ENCODE results near the gene TATDN2.

Gene TATDN2

DNA sequence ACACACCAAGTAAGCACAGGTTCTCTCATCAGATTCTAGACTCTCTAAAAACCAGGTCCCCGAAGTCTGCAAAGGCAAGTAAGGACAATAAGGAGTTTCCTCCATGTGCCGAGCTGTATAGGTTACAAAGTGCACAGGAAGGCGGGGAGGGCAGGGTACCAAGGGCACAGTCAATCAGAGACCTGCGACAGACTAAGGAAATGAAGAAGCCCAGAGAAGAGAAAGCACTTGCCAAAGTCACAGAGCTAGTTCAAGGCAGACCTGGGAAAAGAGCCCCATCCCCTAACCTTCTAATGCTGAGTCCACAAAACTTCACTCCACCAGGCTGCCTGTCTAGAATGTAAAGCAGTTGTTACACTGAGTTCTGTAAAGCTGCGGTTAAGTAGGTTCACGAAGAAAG, 71.0 kb downstream of the TATDN2 start:
- TF ChIP-seq ZNF70 (CRISPR knock-in tag; IDR thresholded peaks at IDR 0.05) (no peak), SNAI2 (CRISPR knock-in tag; IDR thresholded peaks at IDR 0.05) (no peak), PPARA (CRISPR knock-in tag; IDR thresholded peaks at IDR 0.05; ENCODE audit: borderline replicate concordance) (no peak), ZNF565 (CRISPR knock-in tag; conservative IDR thresholded peaks at IDR 0.05; ENCODE audit: low read depth) (no peak), GLIS3 (CRISPR knock-in tag; IDR thresholded peaks at IDR 0.05) (no peak), BACH2 (CRISPR knock-in tag; IDR thresholded peaks at IDR 0.05; ENCODE audit: borderline replicate concordance) (no peak), ZFP3 (CRISPR knock-in tag; IDR thresholded peaks at IDR 0.05) (no peak)
- TF ChIP-seq, protein P1, sequence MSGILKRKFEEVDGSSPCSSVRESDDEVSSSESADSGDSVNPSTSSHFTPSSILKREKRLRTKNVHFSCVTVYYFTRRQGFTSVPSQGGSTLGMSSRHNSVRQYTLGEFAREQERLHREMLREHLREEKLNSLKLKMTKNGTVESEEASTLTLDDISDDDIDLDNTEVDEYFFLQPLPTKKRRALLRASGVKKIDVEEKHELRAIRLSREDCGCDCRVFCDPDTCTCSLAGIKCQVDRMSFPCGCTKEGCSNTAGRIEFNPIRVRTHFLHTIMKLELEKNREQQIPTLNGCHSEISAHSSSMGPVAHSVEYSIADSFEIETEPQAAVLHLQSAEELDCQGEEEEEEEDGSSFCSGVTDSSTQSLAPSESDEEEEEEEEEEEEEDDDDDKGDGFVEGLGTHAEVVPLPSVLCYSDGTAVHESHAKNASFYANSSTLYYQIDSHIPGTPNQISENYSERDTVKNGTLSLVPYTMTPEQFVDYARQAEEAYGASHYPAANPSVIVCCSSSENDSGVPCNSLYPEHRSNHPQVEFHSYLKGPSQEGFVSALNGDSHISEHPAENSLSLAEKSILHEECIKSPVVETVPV (CRISPR knock-in tag; IDR thresholded peaks at IDR 0.05), result no peak

DNA sequence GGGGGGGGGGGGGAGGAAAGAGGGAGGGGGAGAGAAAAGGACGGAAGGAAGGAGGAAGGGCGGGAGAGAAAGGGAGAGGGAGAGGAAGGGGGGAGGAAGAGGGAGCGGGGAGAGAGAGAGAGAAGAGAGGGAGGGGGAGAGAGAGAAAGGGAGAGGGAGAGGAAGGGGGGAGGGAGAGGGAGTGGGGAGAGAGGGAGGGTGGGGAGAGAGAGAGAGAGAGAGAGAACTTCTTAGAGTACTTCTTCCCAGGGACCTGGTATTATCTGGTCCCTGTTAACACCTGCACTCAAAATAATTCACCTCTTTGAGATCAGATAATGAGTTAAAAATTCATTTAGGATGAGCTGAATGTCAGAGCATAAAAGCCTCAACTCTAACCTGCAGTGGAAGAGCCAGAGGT, 71.5 kb downstream of the TATDN2 start:
- TF ChIP-seq TCF4 (CRISPR knock-in tag; IDR thresholded peaks at IDR 0.05; ENCODE audit: borderline replicate concordance), result no peak
- TF ChIP-seq RARB (CRISPR knock-in tag; IDR thresholded peaks at IDR 0.05), result no peak
- no peak for TF ChIP-seq GLIS3 (CRISPR knock-in tag; IDR thresholded peaks at IDR 0.05)
- TF ChIP-seq ZFP3 (CRISPR knock-in tag; IDR thresholded peaks at IDR 0.05), result no peak
- no peak for TF ChIP-seq ZNF565 (CRISPR knock-in tag; conservative IDR thresholded peaks at IDR 0.05; ENCODE audit: low read depth)
- TF ChIP-seq, protein P2, sequence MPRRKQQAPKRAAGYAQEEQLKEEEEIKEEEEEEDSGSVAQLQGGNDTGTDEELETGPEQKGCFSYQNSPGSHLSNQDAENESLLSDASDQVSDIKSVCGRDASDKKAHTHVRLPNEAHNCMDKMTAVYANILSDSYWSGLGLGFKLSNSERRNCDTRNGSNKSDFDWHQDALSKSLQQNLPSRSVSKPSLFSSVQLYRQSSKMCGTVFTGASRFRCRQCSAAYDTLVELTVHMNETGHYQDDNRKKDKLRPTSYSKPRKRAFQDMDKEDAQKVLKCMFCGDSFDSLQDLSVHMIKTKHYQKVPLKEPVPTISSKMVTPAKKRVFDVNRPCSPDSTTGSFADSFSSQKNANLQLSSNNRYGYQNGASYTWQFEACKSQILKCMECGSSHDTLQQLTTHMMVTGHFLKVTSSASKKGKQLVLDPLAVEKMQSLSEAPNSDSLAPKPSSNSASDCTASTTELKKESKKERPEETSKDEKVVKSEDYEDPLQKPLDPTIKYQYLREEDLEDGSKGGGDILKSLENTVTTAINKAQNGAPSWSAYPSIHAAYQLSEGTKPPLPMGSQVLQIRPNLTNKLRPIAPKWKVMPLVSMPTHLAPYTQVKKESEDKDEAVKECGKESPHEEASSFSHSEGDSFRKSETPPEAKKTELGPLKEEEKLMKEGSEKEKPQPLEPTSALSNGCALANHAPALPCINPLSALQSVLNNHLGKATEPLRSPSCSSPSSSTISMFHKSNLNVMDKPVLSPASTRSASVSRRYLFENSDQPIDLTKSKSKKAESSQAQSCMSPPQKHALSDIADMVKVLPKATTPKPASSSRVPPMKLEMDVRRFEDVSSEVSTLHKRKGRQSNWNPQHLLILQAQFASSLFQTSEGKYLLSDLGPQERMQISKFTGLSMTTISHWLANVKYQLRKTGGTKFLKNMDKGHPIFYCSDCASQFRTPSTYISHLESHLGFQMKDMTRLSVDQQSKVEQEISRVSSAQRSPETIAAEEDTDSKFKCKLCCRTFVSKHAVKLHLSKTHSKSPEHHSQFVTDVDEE (CRISPR knock-in tag; IDR thresholded peaks at IDR 0.05), result no peak
- TF ChIP-seq ESRRG (CRISPR knock-in tag; IDR thresholded peaks at IDR 0.05), result no peak
- TF ChIP-seq ARNTL (CRISPR knock-in tag; IDR thresholded peaks at IDR 0.05; ENCODE audit: borderline replicate concordance, low read depth), result no peak
- no peak for TF ChIP-seq TOX (CRISPR knock-in tag; IDR thresholded peaks at IDR 0.05; ENCODE audit: borderline replicate concordance)
- TF ChIP-seq, protein P3, sequence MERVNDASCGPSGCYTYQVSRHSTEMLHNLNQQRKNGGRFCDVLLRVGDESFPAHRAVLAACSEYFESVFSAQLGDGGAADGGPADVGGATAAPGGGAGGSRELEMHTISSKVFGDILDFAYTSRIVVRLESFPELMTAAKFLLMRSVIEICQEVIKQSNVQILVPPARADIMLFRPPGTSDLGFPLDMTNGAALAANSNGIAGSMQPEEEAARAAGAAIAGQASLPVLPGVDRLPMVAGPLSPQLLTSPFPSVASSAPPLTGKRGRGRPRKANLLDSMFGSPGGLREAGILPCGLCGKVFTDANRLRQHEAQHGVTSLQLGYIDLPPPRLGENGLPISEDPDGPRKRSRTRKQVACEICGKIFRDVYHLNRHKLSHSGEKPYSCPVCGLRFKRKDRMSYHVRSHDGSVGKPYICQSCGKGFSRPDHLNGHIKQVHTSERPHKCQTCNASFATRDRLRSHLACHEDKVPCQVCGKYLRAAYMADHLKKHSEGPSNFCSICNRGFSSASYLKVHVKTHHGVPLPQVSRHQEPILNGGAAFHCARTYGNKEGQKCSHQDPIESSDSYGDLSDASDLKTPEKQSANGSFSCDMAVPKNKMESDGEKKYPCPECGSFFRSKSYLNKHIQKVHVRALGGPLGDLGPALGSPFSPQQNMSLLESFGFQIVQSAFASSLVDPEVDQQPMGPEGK (CRISPR knock-in tag; IDR thresholded peaks at IDR 0.05; ENCODE audit: borderline replicate concordance), result no peak
- no peak for TF ChIP-seq CSDC2 (CRISPR knock-in tag; IDR thresholded peaks at IDR 0.05)
- no peak for TF ChIP-seq ZNF8 (CRISPR knock-in tag; IDR thresholded peaks at IDR 0.05)
- no peak for TF ChIP-seq SNAI2 (CRISPR knock-in tag; IDR thresholded peaks at IDR 0.05)
- TF ChIP-seq, protein P4, sequence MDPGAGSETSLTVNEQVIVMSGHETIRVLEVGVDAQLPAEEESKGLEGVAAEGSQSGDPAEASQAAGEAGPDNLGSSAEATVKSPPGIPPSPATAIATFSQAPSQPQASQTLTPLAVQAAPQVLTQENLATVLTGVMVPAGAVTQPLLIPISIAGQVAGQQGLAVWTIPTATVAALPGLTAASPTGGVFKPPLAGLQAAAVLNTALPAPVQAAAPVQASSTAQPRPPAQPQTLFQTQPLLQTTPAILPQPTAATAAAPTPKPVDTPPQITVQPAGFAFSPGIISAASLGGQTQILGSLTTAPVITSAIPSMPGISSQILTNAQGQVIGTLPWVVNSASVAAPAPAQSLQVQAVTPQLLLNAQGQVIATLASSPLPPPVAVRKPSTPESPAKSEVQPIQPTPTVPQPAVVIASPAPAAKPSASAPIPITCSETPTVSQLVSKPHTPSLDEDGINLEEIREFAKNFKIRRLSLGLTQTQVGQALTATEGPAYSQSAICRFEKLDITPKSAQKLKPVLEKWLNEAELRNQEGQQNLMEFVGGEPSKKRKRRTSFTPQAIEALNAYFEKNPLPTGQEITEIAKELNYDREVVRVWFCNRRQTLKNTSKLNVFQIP (CRISPR knock-in tag; IDR thresholded peaks at IDR 0.05; ENCODE audit: borderline replicate concordance, low read depth), result no peak
- TF ChIP-seq ZFP30 (CRISPR knock-in tag; IDR thresholded peaks at IDR 0.05), result no peak
- TF ChIP-seq ZNF70 (CRISPR knock-in tag; IDR thresholded peaks at IDR 0.05), result no peak
- no peak for TF ChIP-seq ISL1 (CRISPR knock-in tag; IDR thresholded peaks at IDR 0.05)
- TF ChIP-seq, protein P5, sequence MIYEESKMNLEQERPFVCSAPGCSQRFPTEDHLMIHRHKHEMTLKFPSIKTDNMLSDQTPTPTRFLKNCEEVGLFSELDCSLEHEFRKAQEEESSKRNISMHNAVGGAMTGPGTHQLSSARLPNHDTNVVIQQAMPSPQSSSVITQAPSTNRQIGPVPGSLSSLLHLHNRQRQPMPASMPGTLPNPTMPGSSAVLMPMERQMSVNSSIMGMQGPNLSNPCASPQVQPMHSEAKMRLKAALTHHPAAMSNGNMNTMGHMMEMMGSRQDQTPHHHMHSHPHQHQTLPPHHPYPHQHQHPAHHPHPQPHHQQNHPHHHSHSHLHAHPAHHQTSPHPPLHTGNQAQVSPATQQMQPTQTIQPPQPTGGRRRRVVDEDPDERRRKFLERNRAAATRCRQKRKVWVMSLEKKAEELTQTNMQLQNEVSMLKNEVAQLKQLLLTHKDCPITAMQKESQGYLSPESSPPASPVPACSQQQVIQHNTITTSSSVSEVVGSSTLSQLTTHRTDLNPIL (CRISPR knock-in tag; IDR thresholded peaks at IDR 0.05; ENCODE audit: low read depth), result no peak
- TF ChIP-seq PPARA (CRISPR knock-in tag; IDR thresholded peaks at IDR 0.05; ENCODE audit: borderline replicate concordance), result no peak
- no peak for TF ChIP-seq ZC3H10 (CRISPR knock-in tag; IDR thresholded peaks at IDR 0.05)
- ATAC-seq, result no peak

More for the DNA sequence above, 71.0 kb downstream of the TATDN2 start:
- ATAC-seq, result no peak

DNA sequence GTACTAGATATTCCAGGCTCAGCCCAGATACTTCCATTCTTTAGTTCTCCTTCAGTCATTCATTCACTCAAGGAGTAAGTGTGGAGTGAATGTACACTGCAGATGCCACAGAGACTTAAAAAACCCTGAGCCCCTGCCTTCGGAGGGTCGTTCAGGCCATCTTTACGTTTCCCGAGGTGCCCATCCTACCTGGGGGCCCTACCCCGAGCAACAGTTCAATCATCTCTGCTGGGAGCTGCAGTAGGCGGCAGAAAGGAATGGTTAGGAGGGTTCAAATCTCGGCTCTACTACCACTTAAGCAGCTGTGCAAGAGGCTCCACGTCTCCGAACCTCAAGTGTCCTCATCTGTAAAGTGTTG, 72.0 kb downstream of the TATDN2 start:
- no peak for TF ChIP-seq ZNF70 (CRISPR knock-in tag; IDR thresholded peaks at IDR 0.05)
- TF ChIP-seq, protein P5 (CRISPR knock-in tag; IDR thresholded peaks at IDR 0.05; ENCODE audit: low read depth), result no peak
- TF ChIP-seq, protein P1 (CRISPR knock-in tag; IDR thresholded peaks at IDR 0.05), result no peak
- no peak for TF ChIP-seq PPARA (CRISPR knock-in tag; IDR thresholded peaks at IDR 0.05; ENCODE audit: borderline replicate concordance)
- no peak for TF ChIP-seq ZFP30 (CRISPR knock-in tag; IDR thresholded peaks at IDR 0.05)
- TF ChIP-seq ARNTL (CRISPR knock-in tag; IDR thresholded peaks at IDR 0.05; ENCODE audit: borderline replicate concordance, low read depth), result no peak
- no peak for TF ChIP-seq OSR1 (CRISPR knock-in tag; IDR thresholded peaks at IDR 0.05)
- TF ChIP-seq, protein P4 (CRISPR knock-in tag; IDR thresholded peaks at IDR 0.05; ENCODE audit: borderline replicate concordance, low read depth), result no peak
- ATAC-seq, result no peak; the same call in 1 of the 3 replicates

Measured in SK-N-SH treated with all-trans-retinoic acid at 6 μM for 48 hours (cell line).